GM23338 (cell line): ENCODE results near the gene MDN1. TPM values are rescaled to one million over a fixed set of nuclear protein-coding genes. Genes with fewer than 3 reads are reported as not detected.

Experiments
- ATAC-seq: fragments of 200-7000 bp; cut with Tn5 transposase; 3 replicates; pipeline ENCODE4 v1.9.1; 2020
- DNase-seq: peaks from one replicate; pipeline ENCODE4 v3.0.0-alpha.2; 2015; ENCODE audit warnings: low spot score
- H2AFZ ChIP-seq: fragments of 200-600 bp; sonication (generic); 2 replicates; pipeline ENCODE4 v1.8.0; 2016; ENCODE audit warnings: antibody characterized with exemption, mild to moderate bottlenecking, moderate library complexity
- H3F3A ChIP-seq: fragments of 200-600 bp; sonication (generic); replicated peaks from 2 replicates; pipeline ENCODE4 v1.8.0; 2017; ENCODE audit warnings: antibody characterized with exemption, mixed run types, low read depth
- H3K27ac ChIP-seq: fragments of 200-600 bp; sonication (generic); 2 replicates; pipeline ENCODE4 v1.6.1; 2016; ENCODE audit warnings: low read depth
- H3K27me3 ChIP-seq: fragments of 200-600 bp; sonication (generic); 2 replicates; pipeline ENCODE4 v1.8.0; 2016; ENCODE audit warnings: mild to moderate bottlenecking, mixed run types, moderate library complexity; ENCODE audit not compliant: insufficient read depth
- H3K36me3 ChIP-seq: fragments of 200-600 bp; sonication (generic); 2 replicates; pipeline ENCODE4 v1.8.0; 2016; ENCODE audit warnings: mild to moderate bottlenecking; ENCODE audit not compliant: insufficient read depth
- H3K4me1 ChIP-seq: fragments of 200-600 bp; sonication (generic); 2 replicates; pipeline ENCODE4 v1.8.0; 2016; ENCODE audit warnings: mild to moderate bottlenecking, moderate library complexity; ENCODE audit not compliant: insufficient read depth
- H3K4me2 ChIP-seq: fragments of 200-600 bp; sonication (generic); 2 replicates; pipeline ENCODE4 v1.7.1; 2017; ENCODE audit warnings: mixed run types
- H3K4me3 ChIP-seq: fragments of 200-600 bp; sonication (generic); 2 replicates; pipeline ENCODE4 v1.6.1; 2016; ENCODE audit warnings: mixed run types
- H3K79me2 ChIP-seq: fragments of 200-600 bp; sonication (generic); replicated peaks from 2 replicates; pipeline ENCODE4 v1.8.0; 2017; ENCODE audit warnings: mild to moderate bottlenecking; ENCODE audit not compliant: insufficient read depth
- H3K9me2 ChIP-seq: fragments of 200-600 bp; sonication (generic); 2 replicates; pipeline ENCODE4 v1.8.0; 2017; ENCODE audit not compliant: insufficient read depth
- H4K20me1 ChIP-seq: fragments of 200-600 bp; sonication (generic); replicated peaks from 2 replicates; pipeline ENCODE4 v1.8.0; 2017; ENCODE audit warnings: mild to moderate bottlenecking; ENCODE audit not compliant: insufficient read depth
- H3K27ac Mint-ChIP-seq: 2 replicates; pipeline ENCODE4 v1.8.0; 2020; ENCODE audit warnings: inconsistent platforms, mild to moderate bottlenecking, moderate library complexity, mixed read lengths
- H3K27me3 Mint-ChIP-seq: 3 replicates; pipeline ENCODE4 v1.8.0; 2022; ENCODE audit warnings: low read depth, mild to moderate bottlenecking, moderate library complexity, mixed read lengths, inconsistent platforms; ENCODE audit not compliant: insufficient read depth, poor library complexity
- H3K36me3 Mint-ChIP-seq: 3 replicates; pipeline ENCODE4 v1.8.0; 2021; ENCODE audit warnings: low read depth, mild to moderate bottlenecking, inconsistent platforms, moderate library complexity, mixed read lengths
- H3K4me1 Mint-ChIP-seq: 3 replicates; pipeline ENCODE4 v1.8.0; 2020; ENCODE audit warnings: mild to moderate bottlenecking, inconsistent platforms, mixed read lengths
- H3K4me3 Mint-ChIP-seq: 3 replicates; pipeline ENCODE4 v1.8.0; 2021; ENCODE audit warnings: moderate library complexity, mild to moderate bottlenecking, inconsistent platforms, mixed read lengths
- H3K9me3 Mint-ChIP-seq: 3 replicates; pipeline ENCODE4 v1.8.0; 2020; ENCODE audit warnings: moderate library complexity, mild to moderate bottlenecking, inconsistent platforms, mixed read lengths
- CREB1 ChIP-seq: fragments of 250-450 bp; sonication (Bioruptor Pico); IDR thresholded peaks from 2 replicates; pipeline ENCODE4 v1.5.0; 2020; ENCODE audit warnings: low read depth, mild to moderate bottlenecking, moderate library complexity
- EZH2 ChIP-seq: fragments of 200-600 bp; sonication (generic); IDR thresholded peaks from one replicate; pipeline ENCODE4 v1.8.0; 2017; ENCODE audit warnings: antibody characterized with exemption, mild to moderate bottlenecking, low read depth; ENCODE audit not compliant: unreplicated experiment
- EZH2phosphoT487 ChIP-seq: fragments of 200-600 bp; sonication (generic); IDR thresholded peaks from one replicate; pipeline ENCODE4 v1.8.1; 2018; ENCODE audit warnings: antibody characterized with exemption; ENCODE audit not compliant: unreplicated experiment
- JUNB ChIP-seq: IDR thresholded peaks from one replicate; pipeline ENCODE4 v1.6.1; 2016; ENCODE audit warnings: antibody characterized with exemption; ENCODE audit not compliant: unreplicated experiment
- NANOG ChIP-seq: IDR thresholded peaks from 2 replicates; pipeline ENCODE4 v1.6.1; 2016; ENCODE audit warnings: antibody characterized with exemption, borderline replicate concordance
- POLR2AphosphoS5 ChIP-seq: IDR thresholded peaks from 2 replicates; pipeline ENCODE4 v1.6.1; 2016; ENCODE audit warnings: antibody characterized with exemption, low read depth
- STAT1 ChIP-seq: IDR thresholded peaks from one replicate; pipeline ENCODE4 v1.6.1; 2016; ENCODE audit warnings: antibody characterized with exemption; ENCODE audit not compliant: unreplicated experiment
- ZNF114 ChIP-seq: fragments of 250-450 bp; sonication (Bioruptor Pico); IDR thresholded peaks from 2 replicates; pipeline ENCODE4 v1.5.0; 2020; ENCODE audit warnings: mild to moderate bottlenecking, moderate library complexity
- ZNF331 ChIP-seq: fragments of 250-450 bp; sonication (Bioruptor Pico); IDR thresholded peaks from 2 replicates; pipeline ENCODE4 v1.5.0; 2020; ENCODE audit warnings: low read depth, mild to moderate bottlenecking, moderate library complexity
- polyA plus RNA-seq: library from polyadenylated mRNA; unstranded; fragments of >200 nt; fragmentation: Nextera tagmentation; extraction: Ambion mirVana; gene quantifications from 2 replicates; pipeline ENCODE4 v1.2.1, GENCODE V29; 2016
- total RNA-seq: library from RNA; depleted of rRNA; stranded (reverse); fragments of >200 nt; shearing (Covaris generic); gene quantifications from 2 replicates; pipeline ENCODE4 v1.2.3, GENCODE V29; 2014
- TF ChIP-seq, protein P1 (sequence below): IDR thresholded peaks from 2 replicates; pipeline ENCODE4 v1.6.1; 2016; ENCODE audit warnings: antibody characterized with exemption
- TF ChIP-seq, protein P2 (sequence below): IDR thresholded peaks from one replicate; pipeline ENCODE4 v1.6.1; 2018; ENCODE audit warnings: antibody characterized with exemption; ENCODE audit not compliant: unreplicated experiment
- TF ChIP-seq, protein P3 (sequence below): fragments of 250-450 bp; sonication (Bioruptor Pico); IDR thresholded peaks from 2 replicates; pipeline ENCODE4 v1.5.0; 2020; ENCODE audit warnings: mild to moderate bottlenecking, moderate library complexity
- TF ChIP-seq, protein P4 (sequence below), 2 experiments: fragments of 200-600 bp in 1 of 2; sonication (generic) in 1 of 2; conservative IDR thresholded peaks; 2 replicates each; pipeline versions ENCODE4 v1.5.1 to v1.6.1; 2016 to 2017; ENCODE audit warnings: antibody characterized with exemption in 2 of 2, low read depth in 2 of 2, mild to moderate bottlenecking in 2 of 2, moderate library complexity in 1 of 2

Gene MDN1
- total and polyA plus RNA-seq, 2 experiments from 2014 or later: 165 to 217 TPM

DNA sequence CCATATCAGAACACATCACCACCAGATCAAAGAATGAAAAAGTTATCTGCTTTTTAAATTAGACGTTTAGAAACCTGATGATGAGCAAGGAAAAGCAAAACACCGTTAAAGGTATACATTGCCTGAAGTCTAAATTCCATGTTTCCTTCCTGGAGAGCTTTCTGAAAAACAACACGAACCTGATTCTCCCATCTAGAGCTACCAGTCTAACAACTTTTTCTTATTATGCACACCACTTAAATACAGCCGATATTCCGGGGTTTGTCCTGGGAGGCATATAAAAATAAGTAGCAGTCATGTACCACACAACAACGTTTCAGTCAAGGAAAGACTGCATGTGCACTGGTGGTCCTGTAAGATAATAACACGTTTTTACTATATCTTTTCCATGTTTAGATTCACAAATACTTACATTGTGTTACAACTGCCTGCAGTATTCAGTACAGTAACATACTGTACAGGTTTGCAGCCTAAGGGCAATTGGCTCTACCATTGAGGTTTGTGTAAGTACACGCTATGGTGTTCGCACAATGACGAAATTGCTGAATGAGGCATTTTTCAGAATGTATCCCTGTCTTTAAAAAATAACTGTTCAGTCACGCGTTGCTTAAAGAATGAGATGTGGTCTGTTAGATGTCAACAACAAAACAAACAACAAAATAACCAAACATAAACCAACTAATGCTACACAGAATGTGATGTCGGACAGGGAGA, 162.0 kb downstream of the MDN1 start:
- Mint-ChIP-seq H3K9me3 (no peaks in the 10 kb centered on the region), H3K4me3 (no peak overlapping the region), H3K27me3 (peaks cover 6% of the 10 kb centered on the region), H3K27ac (no peak overlapping the region; the same call in 1 of the 2 replicates), H3K4me1 (no peaks in the 10 kb centered on the region), H3K36me3 (peaks cover 89% of the 10 kb centered on the region)
- H4K20me1 ChIP-seq: peaks cover 3% of the 10 kb centered on the region
- H3K4me3 ChIP-seq: no peak overlapping the region
- DNase-seq (no peak), ATAC-seq (no peak)
- no peak overlapping the region for H3K4me2 ChIP-seq
- H2AFZ ChIP-seq: no peak overlapping the region
- peak overlapping the region; percentile 67; the same call in 1 of the 2 replicates for H3K27ac ChIP-seq
- H3K27me3 ChIP-seq: no peaks in the 10 kb centered on the region
- no peaks in the 10 kb centered on the region for H3K4me1 ChIP-seq
- H3K79me2 ChIP-seq: no peaks in the 10 kb centered on the region
- no peaks in the 10 kb centered on the region for H3K9me2 ChIP-seq
- peaks cover 98% of the 10 kb centered on the region for H3K36me3 ChIP-seq
- TF ChIP-seq JUNB: no peak
- TF ChIP-seq ZNF331 (CRISPR knock-in tag): no peak
- TF ChIP-seq ZNF114: no peak
- TF ChIP-seq, protein P1, sequence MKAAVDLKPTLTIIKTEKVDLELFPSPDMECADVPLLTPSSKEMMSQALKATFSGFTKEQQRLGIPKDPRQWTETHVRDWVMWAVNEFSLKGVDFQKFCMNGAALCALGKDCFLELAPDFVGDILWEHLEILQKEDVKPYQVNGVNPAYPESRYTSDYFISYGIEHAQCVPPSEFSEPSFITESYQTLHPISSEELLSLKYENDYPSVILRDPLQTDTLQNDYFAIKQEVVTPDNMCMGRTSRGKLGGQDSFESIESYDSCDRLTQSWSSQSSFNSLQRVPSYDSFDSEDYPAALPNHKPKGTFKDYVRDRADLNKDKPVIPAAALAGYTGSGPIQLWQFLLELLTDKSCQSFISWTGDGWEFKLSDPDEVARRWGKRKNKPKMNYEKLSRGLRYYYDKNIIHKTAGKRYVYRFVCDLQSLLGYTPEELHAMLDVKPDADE: no peak
- no peak for TF ChIP-seq CREB1 (CRISPR knock-in tag)
- TF ChIP-seq NANOG: no peak
- no peak for TF ChIP-seq STAT1
- TF ChIP-seq POLR2AphosphoS5: no peak
- TF ChIP-seq EZH2: no peak
- TF ChIP-seq, protein P2, sequence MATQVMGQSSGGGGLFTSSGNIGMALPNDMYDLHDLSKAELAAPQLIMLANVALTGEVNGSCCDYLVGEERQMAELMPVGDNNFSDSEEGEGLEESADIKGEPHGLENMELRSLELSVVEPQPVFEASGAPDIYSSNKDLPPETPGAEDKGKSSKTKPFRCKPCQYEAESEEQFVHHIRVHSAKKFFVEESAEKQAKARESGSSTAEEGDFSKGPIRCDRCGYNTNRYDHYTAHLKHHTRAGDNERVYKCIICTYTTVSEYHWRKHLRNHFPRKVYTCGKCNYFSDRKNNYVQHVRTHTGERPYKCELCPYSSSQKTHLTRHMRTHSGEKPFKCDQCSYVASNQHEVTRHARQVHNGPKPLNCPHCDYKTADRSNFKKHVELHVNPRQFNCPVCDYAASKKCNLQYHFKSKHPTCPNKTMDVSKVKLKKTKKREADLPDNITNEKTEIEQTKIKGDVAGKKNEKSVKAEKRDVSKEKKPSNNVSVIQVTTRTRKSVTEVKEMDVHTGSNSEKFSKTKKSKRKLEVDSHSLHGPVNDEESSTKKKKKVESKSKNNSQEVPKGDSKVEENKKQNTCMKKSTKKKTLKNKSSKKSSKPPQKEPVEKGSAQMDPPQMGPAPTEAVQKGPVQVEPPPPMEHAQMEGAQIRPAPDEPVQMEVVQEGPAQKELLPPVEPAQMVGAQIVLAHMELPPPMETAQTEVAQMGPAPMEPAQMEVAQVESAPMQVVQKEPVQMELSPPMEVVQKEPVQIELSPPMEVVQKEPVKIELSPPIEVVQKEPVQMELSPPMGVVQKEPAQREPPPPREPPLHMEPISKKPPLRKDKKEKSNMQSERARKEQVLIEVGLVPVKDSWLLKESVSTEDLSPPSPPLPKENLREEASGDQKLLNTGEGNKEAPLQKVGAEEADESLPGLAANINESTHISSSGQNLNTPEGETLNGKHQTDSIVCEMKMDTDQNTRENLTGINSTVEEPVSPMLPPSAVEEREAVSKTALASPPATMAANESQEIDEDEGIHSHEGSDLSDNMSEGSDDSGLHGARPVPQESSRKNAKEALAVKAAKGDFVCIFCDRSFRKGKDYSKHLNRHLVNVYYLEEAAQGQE: no peak
- TF ChIP-seq, protein P3, sequence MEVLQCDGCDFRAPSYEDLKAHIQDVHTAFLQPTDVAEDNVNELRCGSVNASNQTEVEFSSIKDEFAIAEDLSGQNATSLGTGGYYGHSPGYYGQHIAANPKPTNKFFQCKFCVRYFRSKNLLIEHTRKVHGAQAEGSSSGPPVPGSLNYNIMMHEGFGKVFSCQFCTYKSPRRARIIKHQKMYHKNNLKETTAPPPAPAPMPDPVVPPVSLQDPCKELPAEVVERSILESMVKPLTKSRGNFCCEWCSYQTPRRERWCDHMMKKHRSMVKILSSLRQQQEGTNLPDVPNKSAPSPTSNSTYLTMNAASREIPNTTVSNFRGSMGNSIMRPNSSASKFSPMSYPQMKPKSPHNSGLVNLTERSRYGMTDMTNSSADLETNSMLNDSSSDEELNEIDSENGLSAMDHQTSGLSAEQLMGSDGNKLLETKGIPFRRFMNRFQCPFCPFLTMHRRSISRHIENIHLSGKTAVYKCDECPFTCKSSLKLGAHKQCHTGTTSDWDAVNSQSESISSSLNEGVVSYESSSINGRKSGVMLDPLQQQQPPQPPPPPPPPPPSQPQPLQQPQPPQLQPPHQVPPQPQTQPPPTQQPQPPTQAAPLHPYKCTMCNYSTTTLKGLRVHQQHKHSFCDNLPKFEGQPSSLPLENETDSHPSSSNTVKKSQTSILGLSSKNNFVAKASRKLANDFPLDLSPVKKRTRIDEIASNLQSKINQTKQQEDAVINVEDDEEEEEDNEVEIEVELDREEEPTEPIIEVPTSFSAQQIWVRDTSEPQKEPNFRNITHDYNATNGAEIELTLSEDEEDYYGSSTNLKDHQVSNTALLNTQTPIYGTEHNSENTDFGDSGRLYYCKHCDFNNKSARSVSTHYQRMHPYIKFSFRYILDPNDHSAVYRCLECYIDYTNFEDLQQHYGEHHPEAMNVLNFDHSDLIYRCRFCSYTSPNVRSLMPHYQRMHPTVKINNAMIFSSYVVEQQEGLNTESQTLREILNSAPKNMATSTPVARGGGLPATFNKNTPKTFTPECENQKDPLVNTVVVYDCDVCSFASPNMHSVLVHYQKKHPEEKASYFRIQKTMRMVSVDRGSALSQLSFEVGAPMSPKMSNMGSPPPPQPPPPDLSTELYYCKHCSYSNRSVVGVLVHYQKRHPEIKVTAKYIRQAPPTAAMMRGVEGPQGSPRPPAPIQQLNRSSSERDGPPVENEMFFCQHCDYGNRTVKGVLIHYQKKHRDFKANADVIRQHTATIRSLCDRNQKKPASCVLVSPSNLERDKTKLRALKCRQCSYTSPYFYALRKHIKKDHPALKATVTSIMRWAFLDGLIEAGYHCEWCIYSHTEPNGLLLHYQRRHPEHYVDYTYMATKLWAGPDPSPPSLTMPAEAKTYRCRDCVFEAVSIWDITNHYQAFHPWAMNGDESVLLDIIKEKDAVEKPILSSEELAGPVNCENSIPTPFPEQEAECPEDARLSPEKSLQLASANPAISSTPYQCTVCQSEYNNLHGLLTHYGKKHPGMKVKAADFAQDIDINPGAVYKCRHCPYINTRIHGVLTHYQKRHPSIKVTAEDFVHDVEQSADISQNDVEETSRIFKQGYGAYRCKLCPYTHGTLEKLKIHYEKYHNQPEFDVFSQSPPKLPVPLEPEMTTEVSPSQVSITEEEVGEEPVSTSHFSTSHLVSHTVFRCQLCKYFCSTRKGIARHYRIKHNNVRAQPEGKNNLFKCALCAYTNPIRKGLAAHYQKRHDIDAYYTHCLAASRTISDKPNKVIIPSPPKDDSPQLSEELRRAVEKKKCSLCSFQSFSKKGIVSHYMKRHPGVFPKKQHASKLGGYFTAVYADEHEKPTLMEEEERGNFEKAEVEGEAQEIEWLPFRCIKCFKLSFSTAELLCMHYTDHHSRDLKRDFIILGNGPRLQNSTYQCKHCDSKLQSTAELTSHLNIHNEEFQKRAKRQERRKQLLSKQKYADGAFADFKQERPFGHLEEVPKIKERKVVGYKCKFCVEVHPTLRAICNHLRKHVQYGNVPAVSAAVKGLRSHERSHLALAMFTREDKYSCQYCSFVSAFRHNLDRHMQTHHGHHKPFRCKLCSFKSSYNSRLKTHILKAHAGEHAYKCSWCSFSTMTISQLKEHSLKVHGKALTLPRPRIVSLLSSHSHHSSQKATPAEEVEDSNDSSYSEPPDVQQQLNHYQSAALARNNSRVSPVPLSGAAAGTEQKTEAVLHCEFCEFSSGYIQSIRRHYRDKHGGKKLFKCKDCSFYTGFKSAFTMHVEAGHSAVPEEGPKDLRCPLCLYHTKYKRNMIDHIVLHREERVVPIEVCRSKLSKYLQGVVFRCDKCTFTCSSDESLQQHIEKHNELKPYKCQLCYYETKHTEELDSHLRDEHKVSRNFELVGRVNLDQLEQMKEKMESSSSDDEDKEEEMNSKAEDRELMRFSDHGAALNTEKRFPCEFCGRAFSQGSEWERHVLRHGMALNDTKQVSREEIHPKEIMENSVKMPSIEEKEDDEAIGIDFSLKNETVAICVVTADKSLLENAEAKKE (CRISPR knock-in tag): no peak
- TF ChIP-seq, protein P4, sequence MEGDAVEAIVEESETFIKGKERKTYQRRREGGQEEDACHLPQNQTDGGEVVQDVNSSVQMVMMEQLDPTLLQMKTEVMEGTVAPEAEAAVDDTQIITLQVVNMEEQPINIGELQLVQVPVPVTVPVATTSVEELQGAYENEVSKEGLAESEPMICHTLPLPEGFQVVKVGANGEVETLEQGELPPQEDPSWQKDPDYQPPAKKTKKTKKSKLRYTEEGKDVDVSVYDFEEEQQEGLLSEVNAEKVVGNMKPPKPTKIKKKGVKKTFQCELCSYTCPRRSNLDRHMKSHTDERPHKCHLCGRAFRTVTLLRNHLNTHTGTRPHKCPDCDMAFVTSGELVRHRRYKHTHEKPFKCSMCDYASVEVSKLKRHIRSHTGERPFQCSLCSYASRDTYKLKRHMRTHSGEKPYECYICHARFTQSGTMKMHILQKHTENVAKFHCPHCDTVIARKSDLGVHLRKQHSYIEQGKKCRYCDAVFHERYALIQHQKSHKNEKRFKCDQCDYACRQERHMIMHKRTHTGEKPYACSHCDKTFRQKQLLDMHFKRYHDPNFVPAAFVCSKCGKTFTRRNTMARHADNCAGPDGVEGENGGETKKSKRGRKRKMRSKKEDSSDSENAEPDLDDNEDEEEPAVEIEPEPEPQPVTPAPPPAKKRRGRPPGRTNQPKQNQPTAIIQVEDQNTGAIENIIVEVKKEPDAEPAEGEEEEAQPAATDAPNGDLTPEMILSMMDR (conservative IDR thresholded peaks at IDR 0.05; ENCODE audit: low read depth in 2 of 2): no peak
- TF ChIP-seq EZH2phosphoT487: no peak
- peaks cover 14% of the 10 kb centered on the region; the same call in 1 of the 2 replicates for H3F3A ChIP-seq
